ENCODE data around the gene YPEL3. TPM values are rescaled to one million over a fixed set of nuclear protein-coding genes. Genes with fewer than 3 reads are reported as not detected.
"Not testable (repeated sequence)": the region's sequence is repeated elsewhere in the genome, so short reads cannot be mapped to it uniquely, and the experiment has no call there.

The YPEL3 gene
- total RNA-seq, 1 experiment from 2014 or later, result 52.7 TPM

DNA sequence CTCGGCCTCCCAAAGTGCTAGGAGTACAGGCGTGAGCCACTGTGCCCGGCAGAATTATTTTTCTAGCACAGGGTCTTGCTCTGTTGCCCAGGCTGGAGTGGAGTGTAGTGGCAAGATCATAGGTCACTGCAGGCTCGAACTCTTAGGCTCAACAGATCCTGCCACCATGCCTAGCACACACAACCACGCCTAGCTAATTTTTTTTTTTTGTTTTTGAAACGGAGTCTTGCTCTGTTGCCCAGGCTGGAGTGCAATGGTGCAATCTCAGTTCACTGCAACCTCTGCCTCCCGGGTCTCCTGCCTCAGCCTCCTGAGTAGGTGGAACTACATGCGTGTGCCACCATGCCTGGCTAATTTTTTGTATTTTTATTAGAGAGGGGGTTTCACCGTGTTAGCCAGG lies 29.7 kb upstream of the YPEL3 start:
- CTCF ChIA-PET, result interaction anchor here (1.5 to 4.3 kb wide), 2 partner anchors 13 to 284 kb away, joined by 4 to 40 read pairs; partner anchors contain the start of gene GDPD3
- ATAC-seq; H3K9me3 Mint-ChIP-seq; H3K36me3 Mint-ChIP-seq; H3K4me1 Mint-ChIP-seq; DNase-seq (ENCODE audit: low spot score); H3K4me3 Mint-ChIP-seq; H3K27ac Mint-ChIP-seq; POLR2A ChIA-PET: not testable (repeated sequence)
- peaks cover 31% of the 10 kb centered on the region for H3K27me3 Mint-ChIP-seq (ENCODE audit: low read depth)
- TF ChIP-seq ZNF121 (CRISPR knock-in tag; IDR thresholded peaks at IDR 0.05), result peak; percentile 64; the same call in 1 of the 2 replicates

DNA sequence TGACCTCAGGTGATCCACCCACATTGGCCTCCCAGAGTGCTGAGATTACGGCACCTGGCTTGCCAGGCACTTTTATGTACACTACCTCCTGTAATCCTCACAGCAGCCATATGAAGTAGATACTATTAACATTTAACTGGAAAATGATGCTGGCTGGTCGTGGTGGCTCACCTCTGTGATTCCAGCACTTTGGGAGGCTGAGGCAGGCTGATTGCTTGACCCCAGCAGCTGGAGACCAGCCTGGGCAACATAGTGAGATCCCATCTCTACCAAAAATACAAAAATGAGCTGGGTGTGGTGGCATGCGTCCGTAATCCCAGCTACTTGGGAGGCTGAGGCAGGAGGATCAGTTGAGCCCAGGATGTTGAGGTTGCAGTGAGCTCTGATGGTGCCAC lies 29.0 kb upstream of the YPEL3 start:
- peaks cover 33% of the 10 kb centered on the region for H3K27me3 Mint-ChIP-seq (ENCODE audit: low read depth)
- no peak overlapping the region for H3K27ac Mint-ChIP-seq
- DNase-seq (ENCODE audit: low spot score) (no peak), ATAC-seq (no peak)
- POLR2A ChIA-PET, result no interaction called here
- peaks cover 5% of the 10 kb centered on the region for H3K4me1 Mint-ChIP-seq
- no peak overlapping the region for H3K4me3 Mint-ChIP-seq
- CTCF ChIA-PET, result interaction anchor here (1.5 to 4.3 kb wide), 3 partner anchors 13 to 285 kb away, joined by 4 to 40 read pairs (median 10); partner anchors contain the start of genes GDPD3 and TBX6
- no peaks in the 10 kb centered on the region for H3K36me3 Mint-ChIP-seq
- TF ChIP-seq ZNF317 (CRISPR knock-in tag; IDR thresholded peaks at IDR 0.05; ENCODE audit: borderline replicate concordance, low read depth) (no peak), GRHL2 (CRISPR knock-in tag; IDR thresholded peaks at IDR 0.05; ENCODE audit: insufficient replicate concordance, severe bottlenecking) (no peak), IRF2 (CRISPR knock-in tag; IDR thresholded peaks at IDR 0.05; ENCODE audit: borderline replicate concordance, low read depth) (no peak), JAZF1 (CRISPR knock-in tag; IDR thresholded peaks at IDR 0.05) (no peak), OVOL2 (CRISPR knock-in tag; IDR thresholded peaks at IDR 0.05; ENCODE audit: borderline replicate concordance) (no peak), FOXP1 (CRISPR knock-in tag; IDR thresholded peaks at IDR 0.05; ENCODE audit: borderline replicate concordance) (no peak), ZNF138 (CRISPR knock-in tag; conservative IDR thresholded peaks at IDR 0.05) (no peak), ZNF263 (CRISPR knock-in tag; IDR thresholded peaks at IDR 0.05; ENCODE audit: low read depth) (no peak), ZNF396 (CRISPR knock-in tag; IDR thresholded peaks at IDR 0.05; ENCODE audit: borderline replicate concordance) (no peak), NFYB (CRISPR knock-in tag; conservative IDR thresholded peaks at IDR 0.05; ENCODE audit: low read depth) (no peak)
- TF ChIP-seq, protein P1, sequence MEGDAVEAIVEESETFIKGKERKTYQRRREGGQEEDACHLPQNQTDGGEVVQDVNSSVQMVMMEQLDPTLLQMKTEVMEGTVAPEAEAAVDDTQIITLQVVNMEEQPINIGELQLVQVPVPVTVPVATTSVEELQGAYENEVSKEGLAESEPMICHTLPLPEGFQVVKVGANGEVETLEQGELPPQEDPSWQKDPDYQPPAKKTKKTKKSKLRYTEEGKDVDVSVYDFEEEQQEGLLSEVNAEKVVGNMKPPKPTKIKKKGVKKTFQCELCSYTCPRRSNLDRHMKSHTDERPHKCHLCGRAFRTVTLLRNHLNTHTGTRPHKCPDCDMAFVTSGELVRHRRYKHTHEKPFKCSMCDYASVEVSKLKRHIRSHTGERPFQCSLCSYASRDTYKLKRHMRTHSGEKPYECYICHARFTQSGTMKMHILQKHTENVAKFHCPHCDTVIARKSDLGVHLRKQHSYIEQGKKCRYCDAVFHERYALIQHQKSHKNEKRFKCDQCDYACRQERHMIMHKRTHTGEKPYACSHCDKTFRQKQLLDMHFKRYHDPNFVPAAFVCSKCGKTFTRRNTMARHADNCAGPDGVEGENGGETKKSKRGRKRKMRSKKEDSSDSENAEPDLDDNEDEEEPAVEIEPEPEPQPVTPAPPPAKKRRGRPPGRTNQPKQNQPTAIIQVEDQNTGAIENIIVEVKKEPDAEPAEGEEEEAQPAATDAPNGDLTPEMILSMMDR (IDR thresholded peaks at IDR 0.05), result no peak
- TF ChIP-seq, protein P2, sequence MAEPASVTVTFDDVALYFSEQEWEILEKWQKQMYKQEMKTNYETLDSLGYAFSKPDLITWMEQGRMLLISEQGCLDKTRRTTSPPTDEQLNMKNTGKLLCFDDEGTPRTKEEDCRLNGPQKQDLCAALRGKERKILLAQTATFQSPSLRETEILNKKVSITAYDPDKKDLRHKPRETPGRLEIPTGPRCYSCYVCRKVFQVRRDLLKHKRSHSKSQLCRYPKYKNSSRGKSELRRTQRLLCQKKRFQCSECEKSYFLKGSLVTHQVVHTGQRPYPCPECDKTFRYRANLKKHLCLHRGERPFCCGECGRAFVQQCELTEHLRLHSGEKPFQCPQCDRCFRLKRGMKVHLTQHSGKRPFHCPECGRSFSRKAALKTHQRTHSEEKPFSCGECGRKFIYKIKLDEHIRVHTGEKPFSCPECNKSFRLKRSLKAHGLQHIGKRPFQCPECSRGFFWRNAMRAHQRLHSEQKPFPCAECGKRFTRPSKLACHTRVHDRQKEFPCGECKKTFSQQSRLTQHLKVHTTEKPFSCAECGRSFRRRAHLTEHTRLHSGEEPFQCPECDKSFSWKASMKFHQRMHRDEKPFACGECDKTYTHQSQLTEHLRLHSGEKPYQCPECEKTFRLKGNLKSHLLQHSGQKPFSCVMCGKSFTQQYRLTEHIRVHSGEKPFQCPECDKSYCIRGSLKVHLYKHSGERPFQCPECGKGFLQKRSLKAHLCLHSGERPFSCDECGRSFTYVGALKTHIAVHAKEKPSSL (CRISPR knock-in tag; conservative IDR thresholded peaks at IDR 0.05), result no peak
- TF ChIP-seq, protein P3, sequence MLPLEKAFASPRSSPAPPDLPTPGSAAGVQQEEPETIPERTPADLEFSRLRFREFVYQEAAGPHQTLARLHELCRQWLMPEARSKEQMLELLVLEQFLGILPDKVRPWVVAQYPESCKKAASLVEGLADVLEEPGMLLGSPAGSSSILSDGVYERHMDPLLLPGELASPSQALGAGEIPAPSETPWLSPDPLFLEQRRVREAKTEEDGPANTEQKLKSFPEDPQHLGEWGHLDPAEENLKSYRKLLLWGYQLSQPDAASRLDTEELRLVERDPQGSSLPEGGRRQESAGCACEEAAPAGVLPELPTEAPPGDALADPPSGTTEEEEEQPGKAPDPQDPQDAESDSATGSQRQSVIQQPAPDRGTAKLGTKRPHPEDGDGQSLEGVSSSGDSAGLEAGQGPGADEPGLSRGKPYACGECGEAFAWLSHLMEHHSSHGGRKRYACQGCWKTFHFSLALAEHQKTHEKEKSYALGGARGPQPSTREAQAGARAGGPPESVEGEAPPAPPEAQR (CRISPR knock-in tag; IDR thresholded peaks at IDR 0.05), result no peak
- TF ChIP-seq, protein P4, sequence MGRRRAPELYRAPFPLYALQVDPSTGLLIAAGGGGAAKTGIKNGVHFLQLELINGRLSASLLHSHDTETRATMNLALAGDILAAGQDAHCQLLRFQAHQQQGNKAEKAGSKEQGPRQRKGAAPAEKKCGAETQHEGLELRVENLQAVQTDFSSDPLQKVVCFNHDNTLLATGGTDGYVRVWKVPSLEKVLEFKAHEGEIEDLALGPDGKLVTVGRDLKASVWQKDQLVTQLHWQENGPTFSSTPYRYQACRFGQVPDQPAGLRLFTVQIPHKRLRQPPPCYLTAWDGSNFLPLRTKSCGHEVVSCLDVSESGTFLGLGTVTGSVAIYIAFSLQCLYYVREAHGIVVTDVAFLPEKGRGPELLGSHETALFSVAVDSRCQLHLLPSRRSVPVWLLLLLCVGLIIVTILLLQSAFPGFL (CRISPR knock-in tag; IDR thresholded peaks at IDR 0.05; ENCODE audit: borderline replicate concordance), result no peak
- H3K9me3 Mint-ChIP-seq, result no peaks in the 10 kb centered on the region

Data from WTC11 (cell line).